GM12872 (cell line): ENCODE results near the gene GLYATL3.

Experiments
- TF ChIP-seq, protein P1 (sequence below): IDR thresholded peaks from 3 replicates; pipeline ENCODE4 v1.5.1; 2011; ENCODE audit warnings: low read depth, mild to moderate bottlenecking, low read length, moderate library complexity; ENCODE audit not compliant: insufficient read depth

GLYATL3 gene

DNA sequence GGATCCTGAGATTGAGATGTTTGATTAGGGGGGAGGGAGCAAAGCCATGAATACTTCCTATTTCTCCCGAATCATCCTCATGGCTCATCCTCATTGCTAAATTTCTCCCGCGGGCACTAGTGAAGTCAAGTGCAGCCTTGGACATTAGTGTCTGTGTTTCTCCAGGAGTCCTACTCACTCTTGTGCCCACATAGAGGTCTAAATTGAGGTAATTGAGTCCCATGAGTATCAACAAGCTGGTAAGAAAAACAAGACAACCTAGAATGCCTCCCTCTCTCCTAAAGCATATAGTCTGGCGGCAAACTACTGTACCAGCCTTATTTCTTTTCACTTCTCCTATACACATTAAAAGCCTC is 36.1 kb upstream of the GLYATL3 start:
- TF ChIP-seq, protein P1, sequence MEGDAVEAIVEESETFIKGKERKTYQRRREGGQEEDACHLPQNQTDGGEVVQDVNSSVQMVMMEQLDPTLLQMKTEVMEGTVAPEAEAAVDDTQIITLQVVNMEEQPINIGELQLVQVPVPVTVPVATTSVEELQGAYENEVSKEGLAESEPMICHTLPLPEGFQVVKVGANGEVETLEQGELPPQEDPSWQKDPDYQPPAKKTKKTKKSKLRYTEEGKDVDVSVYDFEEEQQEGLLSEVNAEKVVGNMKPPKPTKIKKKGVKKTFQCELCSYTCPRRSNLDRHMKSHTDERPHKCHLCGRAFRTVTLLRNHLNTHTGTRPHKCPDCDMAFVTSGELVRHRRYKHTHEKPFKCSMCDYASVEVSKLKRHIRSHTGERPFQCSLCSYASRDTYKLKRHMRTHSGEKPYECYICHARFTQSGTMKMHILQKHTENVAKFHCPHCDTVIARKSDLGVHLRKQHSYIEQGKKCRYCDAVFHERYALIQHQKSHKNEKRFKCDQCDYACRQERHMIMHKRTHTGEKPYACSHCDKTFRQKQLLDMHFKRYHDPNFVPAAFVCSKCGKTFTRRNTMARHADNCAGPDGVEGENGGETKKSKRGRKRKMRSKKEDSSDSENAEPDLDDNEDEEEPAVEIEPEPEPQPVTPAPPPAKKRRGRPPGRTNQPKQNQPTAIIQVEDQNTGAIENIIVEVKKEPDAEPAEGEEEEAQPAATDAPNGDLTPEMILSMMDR, result no peak

DNA sequence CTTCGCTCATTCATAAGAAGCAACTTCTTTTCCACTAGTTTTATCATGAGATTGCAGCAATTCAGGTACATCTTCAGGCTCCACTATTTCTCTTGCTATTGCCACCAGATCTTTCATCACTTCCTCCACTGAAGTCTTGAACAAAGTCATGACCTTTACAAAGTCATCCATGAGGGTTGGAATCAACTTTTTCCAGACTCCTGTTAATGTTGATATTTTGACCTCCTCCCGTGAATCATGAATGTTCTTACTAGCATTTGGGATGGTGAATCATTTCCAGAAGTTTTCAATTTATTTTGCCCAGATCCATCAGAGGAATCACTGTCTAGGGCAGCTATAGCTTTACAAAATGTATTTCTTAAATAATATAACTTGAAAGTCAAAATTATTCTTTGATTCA is 35.0 kb upstream of the GLYATL3 start:
- TF ChIP-seq, protein P1, result no peak

DNA sequence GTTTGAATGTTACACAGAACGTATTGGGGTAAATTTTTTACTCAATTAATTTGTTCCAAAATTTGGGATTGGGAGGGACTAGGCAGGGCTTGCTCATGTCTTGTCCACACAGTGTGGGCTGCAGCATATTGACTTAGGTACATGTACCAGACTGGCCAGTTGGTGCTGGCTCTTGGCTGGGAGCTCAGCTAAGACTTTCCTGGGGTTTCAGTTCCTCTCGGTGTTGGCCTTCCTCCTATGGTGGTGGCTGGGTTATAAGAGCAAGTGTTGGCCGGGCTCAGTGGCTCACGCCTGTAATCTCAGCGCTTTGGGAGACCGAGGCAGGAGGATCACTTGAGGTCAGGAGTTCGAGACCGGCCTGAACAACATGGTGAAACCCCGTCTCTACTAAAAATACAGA is 31.7 kb upstream of the GLYATL3 start:
- TF ChIP-seq, protein P1, result no peak

DNA sequence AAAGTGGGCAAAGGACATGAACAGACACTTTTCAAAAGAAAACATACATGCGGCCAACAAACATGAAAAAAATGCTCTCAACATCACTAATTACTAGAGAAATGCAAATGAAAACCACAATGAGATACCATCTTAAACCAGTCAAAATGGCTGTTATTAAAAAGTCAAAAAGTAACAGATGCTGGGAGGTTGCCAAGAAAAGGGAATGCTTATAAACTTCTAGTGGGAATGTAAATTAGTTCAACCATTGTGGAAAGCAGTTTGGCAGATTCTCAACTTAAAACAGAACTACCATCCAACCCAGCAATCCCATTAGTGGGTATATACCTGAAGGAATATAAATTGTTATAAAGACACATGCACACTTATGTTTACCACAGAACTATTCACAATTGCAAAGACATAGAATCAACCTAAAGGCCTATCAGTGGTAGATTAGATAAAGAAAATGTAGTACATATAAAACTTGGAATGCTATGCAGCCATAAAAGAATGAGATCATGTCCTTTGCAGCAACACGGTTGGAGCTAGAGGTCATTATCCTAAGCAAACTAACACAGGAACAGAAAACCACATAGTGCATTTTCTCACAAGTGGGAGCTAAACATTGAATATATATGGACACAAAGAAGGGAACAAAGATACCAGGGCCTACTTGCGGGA is 20.3 kb upstream of the GLYATL3 start:
- TF ChIP-seq, protein P1, result no peak

DNA sequence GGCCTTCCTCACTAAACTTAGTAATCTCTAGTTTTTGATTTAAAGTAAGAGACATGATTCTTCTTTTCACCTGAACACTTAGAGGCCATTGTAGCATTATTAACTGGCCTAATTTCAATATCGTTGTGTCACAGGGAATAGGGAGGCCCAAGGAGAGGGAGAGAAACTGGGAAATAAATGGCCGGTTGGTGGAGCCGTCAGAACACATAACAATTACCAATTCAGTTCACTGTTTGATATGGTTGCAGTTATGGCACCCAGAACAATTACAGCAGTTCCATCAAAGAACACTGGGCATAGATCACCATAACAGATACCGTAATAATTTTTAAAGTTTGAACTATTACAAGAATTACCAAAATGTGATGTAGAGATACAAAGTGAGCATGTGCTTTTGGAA is 9.1 kb upstream of the GLYATL3 start:
- TF ChIP-seq, protein P1, result no peak

DNA sequence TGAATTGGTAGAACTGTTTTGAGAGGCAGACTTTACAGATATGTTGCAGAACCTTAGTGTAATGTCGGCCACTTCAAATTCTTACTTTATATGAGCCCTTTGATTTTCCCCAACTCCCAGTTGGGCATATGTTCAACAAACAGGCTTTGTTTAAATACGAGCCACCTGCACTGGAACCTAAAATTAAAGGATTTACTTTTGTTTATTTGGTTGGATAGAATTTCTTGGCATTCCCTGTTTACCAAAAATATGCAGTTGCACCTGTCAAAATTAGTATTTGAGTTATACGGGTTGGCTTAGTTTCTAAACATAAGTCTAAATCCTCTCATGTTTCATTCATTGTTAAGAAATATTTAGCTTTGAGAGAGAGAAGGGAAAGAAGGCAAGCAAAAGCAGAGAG is 2.4 kb upstream of the GLYATL3 start:
- TF ChIP-seq, protein P1, result no peak

DNA sequence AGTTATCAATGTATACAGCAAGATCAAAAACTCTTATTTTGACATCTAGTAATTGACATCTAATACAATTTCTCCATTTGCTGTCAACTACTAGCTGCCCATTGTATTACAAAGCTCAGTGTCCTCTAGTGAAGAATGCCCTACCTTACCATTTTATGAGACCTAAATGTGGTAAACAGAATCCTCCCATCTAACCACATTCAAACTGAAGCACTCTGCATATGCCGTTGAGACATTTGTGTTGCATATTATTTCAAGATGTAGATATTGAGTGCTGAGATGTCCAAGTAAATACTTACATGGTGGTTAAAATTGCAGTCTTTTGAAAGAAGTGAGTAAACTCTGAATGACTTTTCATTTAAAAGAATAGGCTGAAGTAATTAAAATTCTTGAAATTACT is 597 bp upstream of the GLYATL3 start:
- TF ChIP-seq, protein P1, result no peak
